Measurements from ENCODE around the gene PPHLN1.
"Not testable (repeated sequence)": the region's sequence is repeated elsewhere in the genome, so short reads cannot be mapped to it uniquely, and the experiment has no call there.

PPHLN1 gene

GRCh38 chr12:42325326-42325652 lies 678 bp upstream of the PPHLN1 start:
- no peak for DNase-seq

GRCh38 chr12:42326541-42327226 lies 717 bp downstream of the PPHLN1 start:
- no peak for DNase-seq

- no peak for DNase-seq
Observed at GRCh38 chr12:42327227-42327590, 1.2 kb downstream of the PPHLN1 start.

GRCh38 chr12:42330097-42330496 lies 4.1 kb downstream of the PPHLN1 start:
- DNase-seq, result not testable (repeated sequence)

GRCh38 chr12:42332301-42333285 lies 6.6 kb downstream of the PPHLN1 start:
- no peak for DNase-seq

GRCh38 chr12:42336286-42336685 lies 10.3 kb downstream of the PPHLN1 start:
- DNase-seq, result no peak

GRCh38 chr12:42338280-42338679 lies 12.3 kb downstream of the PPHLN1 start:
- no peak for DNase-seq

- no peak for DNase-seq
Observed at GRCh38 chr12:42342028-42342427, 16.1 kb downstream of the PPHLN1 start.

- DNase-seq, result no peak
Observed at GRCh38 chr12:42343721-42344120, 17.8 kb downstream of the PPHLN1 start.

- DNase-seq, result no peak
Observed at GRCh38 chr12:42346403-42347002, 20.5 kb downstream of the PPHLN1 start.

GRCh38 chr12:42349119-42350020 lies 23.4 kb downstream of the PPHLN1 start:
- DNase-seq, result not testable (repeated sequence)

- not testable (repeated sequence) for DNase-seq
Observed at GRCh38 chr12:42350021-42350407, 24.0 kb downstream of the PPHLN1 start.

- DNase-seq, result no peak
Observed at GRCh38 chr12:42356344-42356743, 30.4 kb downstream of the PPHLN1 start.

GRCh38 chr12:42360747-42361403 lies 34.9 kb downstream of the PPHLN1 start:
- no peak for DNase-seq

- DNase-seq, result no peak
Observed at GRCh38 chr12:42361909-42362646, 36.1 kb downstream of the PPHLN1 start.

GRCh38 chr12:42362647-42363260 lies 36.8 kb downstream of the PPHLN1 start:
- no peak for DNase-seq

- DNase-seq, result no peak
Observed at GRCh38 chr12:42364692-42365091, 38.7 kb downstream of the PPHLN1 start.

- DNase-seq, result no peak
Observed at GRCh38 chr12:42365486-42365885, 39.5 kb downstream of the PPHLN1 start.

- DNase-seq, result no peak
Observed at GRCh38 chr12:42370013-42370412, 44.0 kb downstream of the PPHLN1 start.

- DNase-seq, result peak; percentile 53
Observed at GRCh38 chr12:42372154-42372791, 46.3 kb downstream of the PPHLN1 start.

All from NCI-H774 (cell line).